Mucosa of stomach (tissue), 1 donor: ENCODE results near the gene SLC11A2.
"Not testable (repeated sequence)": the region's sequence is repeated elsewhere in the genome, so short reads cannot be mapped to it uniquely, and the experiment has no call there.

Source experiments
- H3K27me3 ChIP-seq: one replicate; pipeline ENCODE4 v1.7.0; 2013; ENCODE audit warnings: mild to moderate bottlenecking, low read length; ENCODE audit not compliant: control insufficient read depth, insufficient read depth
- H3K36me3 ChIP-seq: one replicate; pipeline ENCODE4 v1.7.0; 2013; ENCODE audit warnings: low read length; ENCODE audit not compliant: control insufficient read depth, insufficient read depth
- H3K4me1 ChIP-seq: one replicate; pipeline ENCODE4 v1.7.0; 2013; ENCODE audit warnings: mild to moderate bottlenecking, low read length; ENCODE audit not compliant: control insufficient read depth, insufficient read depth
- H3K4me3 ChIP-seq: one replicate; pipeline ENCODE4 v1.7.0; 2013; ENCODE audit warnings: low read length
- H3K9ac ChIP-seq: one replicate; pipeline ENCODE4 v1.7.0; 2013; ENCODE audit warnings: mild to moderate bottlenecking, low read length, moderate library complexity
- H3K9me3 ChIP-seq: one replicate; pipeline ENCODE4 v1.7.0; 2013; ENCODE audit warnings: mild to moderate bottlenecking, low read length, moderate library complexity; ENCODE audit not compliant: control insufficient read depth
- donor health status: Pancreatic carcinoma.

SLC11A2 gene

DNA sequence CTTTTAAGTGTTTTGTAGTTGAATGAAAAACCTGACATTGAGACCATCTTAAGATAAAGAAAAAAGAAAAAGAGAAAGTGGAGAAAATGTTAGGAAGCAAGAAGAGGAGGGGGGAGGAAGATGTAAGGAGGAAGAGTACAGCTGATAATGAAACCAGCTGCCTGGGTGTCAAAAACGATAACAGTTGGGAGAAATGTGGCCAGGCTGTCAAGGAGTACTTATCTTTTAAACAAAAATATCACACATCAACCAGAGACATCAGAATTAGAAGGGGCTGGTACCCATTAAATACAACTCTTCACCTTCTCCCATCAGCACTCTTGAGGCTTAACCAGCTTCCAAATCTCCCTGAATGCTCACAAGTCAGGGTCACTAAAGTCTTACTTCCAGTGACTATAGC lies 4.5 kb downstream of the SLC11A2 start:
- peaks cover 18% of the 10 kb centered on the region for H3K4me1 ChIP-seq
- H3K9me3 ChIP-seq = no peaks in the 10 kb centered on the region
- no peak overlapping the region for H3K9ac ChIP-seq
- no peak overlapping the region for H3K4me3 ChIP-seq
- H3K36me3 ChIP-seq = no peaks in the 10 kb centered on the region
- H3K27me3 ChIP-seq = no peaks in the 10 kb centered on the region

DNA sequence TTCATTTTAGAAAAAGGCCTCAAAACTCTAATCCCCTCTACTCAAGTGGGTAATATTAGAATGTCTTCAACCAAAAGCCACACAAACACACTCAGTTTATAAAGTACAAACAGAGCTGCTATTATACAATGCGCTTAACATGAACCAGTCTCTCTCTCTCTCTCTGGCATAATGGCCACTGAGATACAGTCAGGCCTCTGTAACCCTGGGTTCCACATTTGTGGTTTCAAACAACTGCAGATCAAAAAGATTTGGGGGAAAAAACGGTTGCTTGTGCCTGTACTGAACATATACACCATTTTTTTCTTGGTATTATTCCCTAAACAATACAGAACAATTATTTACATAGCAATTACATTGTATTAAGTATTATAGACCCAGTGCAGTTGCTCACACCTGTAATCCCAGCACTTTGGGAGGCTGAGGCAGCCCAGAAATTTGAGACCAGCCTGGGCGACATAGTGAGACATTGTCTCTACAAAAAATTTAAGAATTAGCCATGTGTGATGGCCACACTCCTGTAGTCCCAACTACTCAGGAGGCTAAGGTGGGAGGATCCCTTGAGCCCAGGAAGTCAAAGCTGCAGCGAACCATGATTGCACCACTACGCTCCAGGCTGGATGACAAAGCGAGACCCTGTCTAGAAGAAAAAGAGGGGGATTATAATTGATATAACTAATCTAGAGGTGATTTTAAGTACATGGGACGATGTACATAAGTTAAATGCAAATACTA lies 5.6 kb downstream of the SLC11A2 start:
- Histone ChIP-seq H3K4me1 (peaks cover 18% of the 10 kb centered on the region), H3K9ac (no peak overlapping the region), H3K4me3 (no peak overlapping the region), H3K9me3 (no peaks in the 10 kb centered on the region), H3K36me3 (no peaks in the 10 kb centered on the region), H3K27me3 (no peaks in the 10 kb centered on the region)

DNA sequence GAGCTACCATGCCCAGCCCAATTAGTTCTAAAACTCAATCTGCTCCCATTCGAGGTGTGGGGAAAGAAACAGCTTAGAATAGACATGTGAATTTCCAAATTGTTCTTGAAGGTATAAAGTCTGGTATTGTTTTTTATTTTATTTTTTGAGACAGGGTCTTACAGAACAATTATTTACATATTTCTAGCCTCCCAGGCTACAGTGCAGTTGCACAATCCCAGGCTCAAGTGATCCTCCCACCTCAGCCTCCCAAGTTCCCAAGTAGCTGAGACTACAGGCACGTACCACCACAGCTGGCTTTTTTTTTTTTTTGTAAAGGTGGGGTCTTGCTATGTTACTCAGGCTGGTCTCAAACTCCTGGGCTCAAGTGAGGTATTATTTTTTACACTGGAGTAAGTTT lies 6.3 kb downstream of the SLC11A2 start:
- Histone ChIP-seq H3K9me3 (no peaks in the 10 kb centered on the region), H3K4me1 (peaks cover 12% of the 10 kb centered on the region), H3K4me3 (no peak overlapping the region), H3K9ac (no peak overlapping the region), H3K27me3 (no peaks in the 10 kb centered on the region), H3K36me3 (no peaks in the 10 kb centered on the region)

DNA sequence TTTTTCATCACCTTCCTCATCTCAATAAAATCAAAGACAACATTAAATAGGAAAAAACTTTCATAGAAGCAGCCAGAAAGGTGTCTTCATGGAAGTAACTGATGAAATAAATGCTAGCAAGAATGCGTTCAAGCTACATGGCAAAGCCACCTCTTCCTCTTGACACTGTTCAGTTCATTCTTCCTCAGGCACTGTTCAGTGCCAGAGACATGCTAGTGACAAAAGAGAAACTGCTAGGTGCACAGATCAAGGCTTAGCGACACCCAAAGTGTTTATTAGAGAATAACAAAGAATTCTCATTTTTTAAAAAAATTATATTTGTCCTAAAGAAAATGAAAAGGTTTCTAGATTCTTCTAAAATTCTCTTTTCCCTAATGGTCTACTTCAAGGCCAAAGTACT lies 7.2 kb downstream of the SLC11A2 start:
- H3K27me3 ChIP-seq = no peaks in the 10 kb centered on the region
- H3K9me3 ChIP-seq = no peaks in the 10 kb centered on the region
- peaks cover 12% of the 10 kb centered on the region for H3K4me1 ChIP-seq
- no peaks in the 10 kb centered on the region for H3K36me3 ChIP-seq
- H3K4me3 ChIP-seq = no peak overlapping the region
- no peak overlapping the region for H3K9ac ChIP-seq

DNA sequence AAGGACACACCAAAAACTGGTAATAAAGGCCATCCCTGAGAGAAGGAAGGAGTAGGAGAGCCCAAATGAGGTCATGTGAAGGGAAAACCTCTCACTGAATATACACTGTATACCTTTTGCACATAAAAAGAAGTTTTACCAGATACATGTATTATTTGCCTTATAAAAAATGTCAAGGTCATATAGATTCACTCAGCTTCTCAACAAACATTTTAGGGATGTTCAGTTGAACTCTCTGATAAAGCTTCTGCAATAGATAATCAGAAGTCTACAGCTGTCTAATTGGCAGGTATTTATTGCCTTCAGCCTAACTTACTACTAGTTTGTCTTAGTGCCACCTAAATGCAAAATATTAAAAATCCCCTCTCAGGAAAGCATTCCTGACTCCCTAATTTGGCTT lies 8.7 kb downstream of the SLC11A2 start:
- Histone ChIP-seq H3K27me3 (no peaks in the 10 kb centered on the region), H3K4me3 (no peak overlapping the region), H3K9me3 (no peaks in the 10 kb centered on the region), H3K36me3 (no peaks in the 10 kb centered on the region), H3K9ac (no peak overlapping the region), H3K4me1 (peaks cover 17% of the 10 kb centered on the region)

DNA sequence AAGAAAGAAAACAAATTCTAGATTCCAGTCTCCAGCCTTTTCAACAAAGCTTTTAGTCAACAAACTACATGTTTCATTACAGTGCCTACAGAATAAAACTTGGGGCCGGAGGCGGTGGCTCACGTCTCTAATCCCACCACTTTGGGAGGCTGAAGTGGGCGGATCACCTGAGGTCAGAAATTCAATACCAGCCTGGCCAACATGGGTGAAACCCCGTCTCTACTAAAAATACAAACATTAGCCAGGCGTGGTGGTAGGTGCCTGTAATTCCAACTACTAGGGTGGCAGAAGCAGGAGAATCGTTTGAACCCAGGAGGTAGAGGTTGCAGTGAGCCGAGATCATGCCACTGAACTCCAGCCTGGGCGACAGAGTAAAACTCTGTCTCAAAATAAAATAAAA lies 11.7 kb downstream of the SLC11A2 start:
- H3K36me3 ChIP-seq, H3K9ac ChIP-seq, H3K9me3 ChIP-seq, H3K27me3 ChIP-seq, H3K4me3 ChIP-seq: not testable (repeated sequence)
- H3K4me1 ChIP-seq = peaks cover 13% of the 10 kb centered on the region

DNA sequence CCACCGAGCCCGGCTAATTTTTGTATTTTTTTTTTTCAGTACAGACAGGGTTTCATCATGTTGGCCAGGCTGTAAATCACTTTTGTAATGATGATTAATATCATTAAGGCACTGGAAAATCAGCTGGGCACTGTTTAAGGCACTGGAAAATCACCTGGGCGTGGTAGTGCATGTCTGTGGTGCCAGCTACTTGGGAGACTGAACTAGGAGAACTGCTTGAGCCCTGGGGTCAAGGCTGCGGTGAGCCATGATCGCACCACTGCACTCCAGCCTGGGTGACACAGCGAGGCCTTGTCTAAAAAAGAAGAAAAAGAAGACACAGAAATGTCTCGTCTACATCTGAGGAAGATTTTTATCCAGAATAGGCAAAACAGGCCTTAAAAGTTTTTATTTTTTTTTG lies 12.7 kb downstream of the SLC11A2 start:
- Histone ChIP-seq H3K36me3 (no peaks in the 10 kb centered on the region), H3K4me1 (peaks cover 13% of the 10 kb centered on the region), H3K27me3 (no peaks in the 10 kb centered on the region), H3K4me3 (no peak overlapping the region), H3K9ac (no peak overlapping the region), H3K9me3 (no peaks in the 10 kb centered on the region)

DNA sequence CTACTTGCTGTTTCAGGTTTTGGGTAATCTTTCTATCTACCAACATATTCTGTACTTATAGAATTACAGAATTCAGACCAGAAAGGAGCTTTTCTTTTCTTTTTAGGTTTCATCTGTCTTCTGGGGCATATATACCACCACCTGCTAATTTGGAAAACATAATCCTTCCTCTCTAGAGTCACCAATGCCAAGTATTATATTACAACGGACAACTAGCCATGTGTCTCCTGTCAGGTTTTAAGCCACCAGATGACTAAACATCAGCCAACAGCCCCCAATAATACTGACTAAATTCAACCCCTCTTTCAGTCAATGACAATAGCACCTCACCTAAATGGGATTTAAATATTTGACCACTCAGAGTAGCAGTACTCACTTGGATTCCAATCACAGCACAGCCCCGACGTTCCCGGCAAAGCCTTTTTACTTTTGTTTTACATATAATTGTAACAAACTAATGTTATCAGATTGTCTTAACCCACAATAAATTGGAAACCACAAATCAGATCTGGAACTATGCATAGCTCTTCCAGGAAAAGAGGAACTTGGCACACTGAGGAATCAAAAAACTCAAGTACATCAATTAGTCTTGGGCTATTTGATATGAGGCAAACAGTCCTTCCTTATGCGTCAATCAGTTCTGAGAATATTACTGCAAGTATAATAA lies 13.5 kb downstream of the SLC11A2 start:
- Histone ChIP-seq H3K27me3 (no peaks in the 10 kb centered on the region), H3K9me3 (no peaks in the 10 kb centered on the region), H3K4me1 (peaks cover 13% of the 10 kb centered on the region), H3K36me3 (no peaks in the 10 kb centered on the region), H3K9ac (no peak overlapping the region), H3K4me3 (no peak overlapping the region)

DNA sequence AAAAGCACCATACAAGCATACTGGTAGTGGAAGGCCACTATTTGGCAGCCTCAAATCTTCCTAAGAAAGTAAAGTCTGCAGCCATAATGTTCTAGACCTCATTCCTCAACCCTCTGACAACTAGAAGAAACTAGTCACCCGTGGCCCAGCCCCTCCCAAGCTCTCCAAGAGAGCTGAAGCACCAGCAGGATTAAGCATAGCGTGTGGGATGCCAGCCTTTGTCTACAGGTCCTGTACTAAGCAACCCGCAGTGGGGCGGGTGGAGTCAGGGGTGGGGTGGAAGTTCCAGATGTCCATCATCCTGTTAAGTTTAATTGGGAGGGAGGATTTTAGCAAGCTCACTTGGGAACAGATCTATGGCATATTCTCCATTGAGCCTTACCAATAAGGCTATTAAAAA lies 14.2 kb downstream of the SLC11A2 start:
- Histone ChIP-seq H3K9me3 (no peaks in the 10 kb centered on the region), H3K4me1 (peaks cover 13% of the 10 kb centered on the region), H3K27me3 (no peaks in the 10 kb centered on the region), H3K4me3 (no peak overlapping the region), H3K36me3 (no peaks in the 10 kb centered on the region), H3K9ac (no peak overlapping the region)

DNA sequence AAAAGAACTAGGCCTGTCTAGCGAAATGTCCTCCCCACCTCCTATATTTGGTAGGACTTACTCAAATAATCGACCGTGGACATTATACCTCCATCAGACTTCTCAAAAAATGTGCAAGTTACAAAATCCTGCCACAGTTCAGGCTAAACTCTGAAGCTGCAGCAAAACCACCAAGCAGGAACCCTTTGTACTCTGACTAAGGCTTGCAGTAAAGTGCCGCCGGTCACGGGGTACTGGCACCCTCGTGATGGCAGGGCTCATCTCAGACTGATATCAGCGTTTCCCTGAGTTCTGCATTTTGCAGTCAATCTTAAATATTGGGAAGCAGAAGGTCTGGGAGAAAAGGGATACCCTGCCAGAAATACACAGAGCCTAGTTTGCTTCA lies 17.1 kb downstream of the SLC11A2 start:
- peaks cover 6% of the 10 kb centered on the region for H3K36me3 ChIP-seq
- H3K4me1 ChIP-seq = peaks cover 13% of the 10 kb centered on the region
- H3K9ac ChIP-seq = no peak overlapping the region
- no peaks in the 10 kb centered on the region for H3K9me3 ChIP-seq
- no peaks in the 10 kb centered on the region for H3K27me3 ChIP-seq
- no peak overlapping the region for H3K4me3 ChIP-seq

DNA sequence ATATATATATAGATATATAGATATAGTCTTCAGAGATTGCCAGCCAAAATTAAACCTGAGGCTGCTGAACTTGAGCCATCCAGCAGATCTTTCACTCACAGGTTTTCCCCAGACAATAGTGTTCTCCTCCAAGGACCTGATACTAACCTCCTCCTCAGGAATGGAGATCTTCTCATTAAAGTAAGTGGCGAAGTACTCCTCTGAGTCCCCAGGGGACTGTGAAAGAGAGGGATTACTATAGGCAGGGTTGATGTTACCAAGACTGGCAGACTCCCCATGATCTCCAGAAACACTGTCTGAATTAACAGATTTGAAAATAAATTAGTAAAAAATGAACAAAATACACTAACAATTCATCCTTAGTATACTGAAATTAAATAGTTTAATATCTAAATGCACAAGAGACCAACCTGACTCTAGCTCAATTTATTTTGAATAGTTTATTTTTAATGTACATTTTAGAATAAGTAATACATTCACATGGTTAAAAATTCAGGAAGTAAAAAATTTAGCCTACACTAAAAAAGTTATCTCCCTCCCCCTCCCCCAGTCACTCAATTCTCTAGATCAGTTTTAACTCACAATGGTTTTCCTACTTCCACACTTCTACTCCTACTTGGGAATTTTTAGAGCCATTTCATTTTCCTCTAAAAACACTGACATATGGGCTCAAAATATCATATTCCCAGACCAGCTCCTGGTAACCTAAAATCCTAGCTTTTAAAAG lies 17.7 kb downstream of the SLC11A2 start:
- no peak overlapping the region for H3K9ac ChIP-seq
- no peak overlapping the region for H3K4me3 ChIP-seq
- no peaks in the 10 kb centered on the region for H3K9me3 ChIP-seq
- H3K36me3 ChIP-seq = peaks cover 6% of the 10 kb centered on the region
- no peaks in the 10 kb centered on the region for H3K27me3 ChIP-seq
- H3K4me1 ChIP-seq = peaks cover 12% of the 10 kb centered on the region

DNA sequence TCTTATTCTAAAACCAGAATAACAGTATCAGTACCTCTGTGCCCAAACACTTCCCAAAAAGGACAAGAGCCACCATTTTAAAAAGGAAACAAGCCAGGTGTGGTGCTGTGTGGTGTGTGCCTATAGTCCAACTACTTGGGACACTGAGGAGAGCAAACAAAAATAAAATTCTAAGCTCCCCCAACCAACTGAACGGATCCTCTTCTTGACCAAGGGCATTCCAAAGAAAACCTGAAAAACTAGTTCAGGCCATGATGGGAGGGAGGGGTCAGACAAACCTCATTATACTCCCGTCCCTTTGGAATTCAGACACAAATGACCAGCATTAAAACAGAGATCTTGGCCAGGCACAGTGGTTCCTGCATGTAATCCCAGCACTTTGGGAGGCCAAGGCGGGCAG lies 20.5 kb downstream of the SLC11A2 start:
- Histone ChIP-seq H3K4me3 (no peak overlapping the region), H3K36me3 (peaks cover 6% of the 10 kb centered on the region), H3K4me1 (no peaks in the 10 kb centered on the region), H3K27me3 (no peaks in the 10 kb centered on the region), H3K9ac (no peak overlapping the region), H3K9me3 (no peaks in the 10 kb centered on the region)
